Parathyroid adenoma (tissue), 2 donors: ENCODE data around the gene SPATA7.

ENCODE experiments used
- H2AFZ ChIP-seq: fragments of 300-600 bp; sonication (generic); one replicate; pipeline ENCODE4 v1.7.0; 2017; ENCODE audit warnings: antibody characterized with exemption, mild to moderate bottlenecking
- H3K27ac ChIP-seq: fragments of 300-600 bp; sonication (generic); one replicate; pipeline ENCODE4 v1.7.0; 2017
- H3K27me3 ChIP-seq: fragments of 300-600 bp; sonication (generic); one replicate; pipeline ENCODE4 v1.7.0; 2017; ENCODE audit warnings: low read length; ENCODE audit not compliant: control insufficient read depth, insufficient read depth
- H3K36me3 ChIP-seq: fragments of 300-600 bp; sonication (generic); one replicate; pipeline ENCODE4 v1.7.0; 2017; ENCODE audit warnings: low read length; ENCODE audit not compliant: control insufficient read depth, insufficient read depth
- H3K4me1 ChIP-seq: fragments of 300-600 bp; sonication (generic); one replicate; pipeline ENCODE4 v1.7.0; 2017; ENCODE audit warnings: control low read depth
- H3K4me2 ChIP-seq: fragments of 300-600 bp; sonication (generic); one replicate; pipeline ENCODE4 v1.7.0; 2017; ENCODE audit warnings: low read length
- H3K4me3 ChIP-seq: fragments of 300-600 bp; sonication (generic); one replicate; pipeline ENCODE4 v1.7.0; 2017; ENCODE audit warnings: low read depth, low read length
- H3K79me2 ChIP-seq: fragments of 300-600 bp; sonication (generic); one replicate; pipeline ENCODE4 v1.7.0; 2017; ENCODE audit warnings: control low read depth
- H3K9ac ChIP-seq: fragments of 300-600 bp; sonication (generic); one replicate; pipeline ENCODE4 v1.7.0; 2017; ENCODE audit warnings: mild to moderate bottlenecking
- H3K9me3 ChIP-seq: fragments of 300-600 bp; sonication (generic); one replicate; pipeline ENCODE4 v1.7.0; 2017; ENCODE audit warnings: low read length; ENCODE audit not compliant: control insufficient read depth
- CTCF ChIP-seq: fragments of 300-600 bp; sonication (generic); IDR thresholded peaks from one replicate; pipeline ENCODE4 v1.7.0; 2017; ENCODE audit warnings: antibody characterized with exemption, mild to moderate bottlenecking
- donor health status: primary hyperparathyroidism.

SPATA7 gene

GRCh38 chr14:88479574-88479987 lies 94.1 kb downstream of the SPATA7 start:
- H3K4me1 ChIP-seq, result peaks cover 5% of the 10 kb centered on the region
- no peaks in the 10 kb centered on the region for H3K27me3 ChIP-seq
- no peaks in the 10 kb centered on the region for H3K79me2 ChIP-seq
- no peak overlapping the region for H3K9ac ChIP-seq
- H3K27ac ChIP-seq, result no peak overlapping the region
- H3K4me2 ChIP-seq, result no peak overlapping the region
- H2AFZ ChIP-seq, result no peak overlapping the region
- no peaks in the 10 kb centered on the region for H3K9me3 ChIP-seq
- TF ChIP-seq CTCF, result no peak
- no peak overlapping the region for H3K4me3 ChIP-seq
- H3K36me3 ChIP-seq, result no peaks in the 10 kb centered on the region

- H2AFZ ChIP-seq, result no peak overlapping the region
- H3K4me3 ChIP-seq, result no peak overlapping the region
- no peak overlapping the region for H3K4me2 ChIP-seq
- H3K27me3 ChIP-seq, result no peaks in the 10 kb centered on the region
- no peak for TF ChIP-seq CTCF
- no peaks in the 10 kb centered on the region for H3K79me2 ChIP-seq
- no peaks in the 10 kb centered on the region for H3K9me3 ChIP-seq
- H3K9ac ChIP-seq, result no peak overlapping the region
- H3K4me1 ChIP-seq, result peaks cover 5% of the 10 kb centered on the region
- H3K36me3 ChIP-seq, result no peaks in the 10 kb centered on the region
- no peak overlapping the region for H3K27ac ChIP-seq
Measured at GRCh38 chr14:88481059-88481458, 95.6 kb downstream of the SPATA7 start.

- no peak for TF ChIP-seq CTCF
- Histone ChIP-seq H3K79me2 (no peaks in the 10 kb centered on the region), H3K9ac (no peak overlapping the region), H2AFZ (no peak overlapping the region), H3K36me3 (no peaks in the 10 kb centered on the region), H3K4me2 (no peak overlapping the region), H3K4me3 (no peak overlapping the region), H3K4me1 (no peaks in the 10 kb centered on the region), H3K27ac (no peak overlapping the region), H3K27me3 (no peaks in the 10 kb centered on the region), H3K9me3 (no peaks in the 10 kb centered on the region)
Measured at GRCh38 chr14:88481794-88482193, 96.3 kb downstream of the SPATA7 start.

- Histone ChIP-seq H2AFZ (no peak overlapping the region), H3K4me2 (no peak overlapping the region), H3K4me1 (no peaks in the 10 kb centered on the region), H3K36me3 (no peaks in the 10 kb centered on the region), H3K27me3 (no peaks in the 10 kb centered on the region), H3K9ac (no peak overlapping the region), H3K9me3 (no peaks in the 10 kb centered on the region), H3K27ac (no peak overlapping the region), H3K79me2 (no peaks in the 10 kb centered on the region), H3K4me3 (no peak overlapping the region)
- no peak for TF ChIP-seq CTCF
Measured at GRCh38 chr14:88482524-88482923, 97.1 kb downstream of the SPATA7 start.
